HG03108 (cell line): Measurements from ENCODE around the gene RPLP2.

Experiments
- ATAC-seq: cut with Tn5 transposase; IDR thresholded peaks from one replicate; pipeline ENCODE4 v1.9.1; 2021; ENCODE audit warnings: moderate library complexity; ENCODE audit not compliant: unreplicated experiment

RPLP2 gene

DNA sequence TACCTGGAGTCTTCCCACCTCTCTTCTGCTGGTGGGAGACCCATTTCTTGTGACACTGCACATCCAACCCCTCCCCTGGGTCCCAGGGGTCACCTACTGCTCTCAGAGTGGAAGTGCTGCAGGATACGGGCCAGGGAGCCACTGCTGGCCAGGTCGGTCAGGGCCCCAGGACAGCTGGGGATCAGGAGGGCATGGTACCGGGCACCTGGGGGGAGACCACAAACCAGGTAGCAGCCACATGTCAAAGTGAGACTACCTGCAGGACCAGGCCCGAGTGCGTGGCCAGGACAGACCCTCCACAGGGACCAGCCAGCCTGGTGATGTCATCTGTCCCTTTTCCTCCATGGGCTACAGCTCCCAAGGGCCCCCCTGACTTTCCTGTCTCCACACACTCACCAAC is 36.3 kb upstream of the RPLP2 start:
- no peak for ATAC-seq

DNA sequence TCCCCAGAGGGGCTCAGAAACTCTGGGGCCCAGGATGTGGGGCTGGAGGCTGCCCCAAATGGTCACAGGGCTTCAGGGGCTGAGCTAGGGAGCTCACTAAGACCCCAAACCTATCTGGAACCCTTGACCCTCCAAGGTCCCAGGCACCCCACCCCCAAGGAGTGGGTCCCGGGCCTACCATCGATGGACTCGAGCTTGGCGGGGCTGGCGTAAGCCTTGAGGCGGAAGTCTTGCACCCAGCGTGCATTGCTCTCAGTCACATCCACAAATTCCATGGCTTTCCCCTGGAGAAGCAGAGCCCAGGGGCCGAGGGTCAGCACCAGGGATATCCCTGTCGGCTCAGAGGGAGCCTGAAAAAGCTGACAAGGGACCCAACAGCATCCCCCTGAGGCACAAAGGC is 35.9 kb upstream of the RPLP2 start:
- ATAC-seq = no peak

- ATAC-seq = no peak
Measured at GRCh38 chr11:774873-775592, 34.7 kb upstream of the RPLP2 start.

DNA sequence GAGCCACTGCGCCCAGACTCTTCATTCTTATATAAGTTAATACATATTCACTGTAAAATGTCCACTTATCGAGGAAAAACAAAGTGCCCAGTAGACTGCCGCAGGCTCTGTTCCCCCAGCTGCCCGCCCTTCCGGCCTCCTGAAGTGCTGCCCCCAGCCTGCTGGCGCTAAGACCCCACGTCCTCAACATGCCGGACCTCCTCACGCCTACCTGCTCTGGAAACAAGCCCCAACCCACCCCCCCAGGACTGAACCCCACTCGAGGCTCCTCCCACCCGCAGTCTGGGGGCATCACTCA is 33.6 kb upstream of the RPLP2 start:
- ATAC-seq = no peak

DNA sequence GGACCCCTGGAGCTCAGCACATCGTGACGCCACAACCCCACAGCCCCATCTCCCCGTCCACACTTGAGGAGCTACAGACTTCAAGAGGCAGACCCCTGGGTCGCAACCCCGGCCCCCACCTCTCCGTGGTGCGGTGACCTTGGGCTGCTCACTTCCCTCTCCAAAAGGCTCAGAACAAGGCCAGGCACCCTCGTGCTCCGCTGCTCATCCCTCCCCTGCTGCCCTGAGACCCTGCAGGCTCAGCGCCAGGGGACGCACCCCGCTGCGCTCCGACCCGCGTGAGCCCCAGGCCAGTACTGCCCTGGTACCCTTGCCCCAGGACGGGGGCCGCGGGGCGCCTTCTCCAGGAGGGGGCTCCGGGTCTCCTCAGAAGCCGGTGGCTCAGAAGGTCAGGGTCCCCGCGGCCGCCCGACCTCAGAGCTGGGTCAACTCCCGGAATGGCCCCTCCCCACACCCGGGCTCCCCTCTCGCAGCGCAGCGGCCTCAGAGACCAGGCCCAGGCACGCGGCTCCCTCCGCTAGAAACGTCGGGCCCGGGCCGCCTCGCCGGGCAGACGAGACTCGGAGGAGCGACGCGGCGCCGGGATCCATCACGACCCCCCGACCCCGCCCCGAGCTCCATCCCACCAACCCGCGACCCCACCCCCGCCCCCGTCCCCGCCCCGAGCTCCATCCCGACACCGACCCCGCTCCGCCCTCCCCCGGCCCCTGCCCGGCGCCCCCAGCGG is 33.0 kb upstream of the RPLP2 start:
- ATAC-seq = peak; percentile 21

GRCh38 chr11:777288-778255 is 32.2 kb upstream of the RPLP2 start, which contains the start of gene GATD1:
TSS of gene GATD1 (minus strand) at chr11:777487. CDS start at chr11:777462, 25 bp downstream.
- peak; percentile 78 for ATAC-seq

DNA sequence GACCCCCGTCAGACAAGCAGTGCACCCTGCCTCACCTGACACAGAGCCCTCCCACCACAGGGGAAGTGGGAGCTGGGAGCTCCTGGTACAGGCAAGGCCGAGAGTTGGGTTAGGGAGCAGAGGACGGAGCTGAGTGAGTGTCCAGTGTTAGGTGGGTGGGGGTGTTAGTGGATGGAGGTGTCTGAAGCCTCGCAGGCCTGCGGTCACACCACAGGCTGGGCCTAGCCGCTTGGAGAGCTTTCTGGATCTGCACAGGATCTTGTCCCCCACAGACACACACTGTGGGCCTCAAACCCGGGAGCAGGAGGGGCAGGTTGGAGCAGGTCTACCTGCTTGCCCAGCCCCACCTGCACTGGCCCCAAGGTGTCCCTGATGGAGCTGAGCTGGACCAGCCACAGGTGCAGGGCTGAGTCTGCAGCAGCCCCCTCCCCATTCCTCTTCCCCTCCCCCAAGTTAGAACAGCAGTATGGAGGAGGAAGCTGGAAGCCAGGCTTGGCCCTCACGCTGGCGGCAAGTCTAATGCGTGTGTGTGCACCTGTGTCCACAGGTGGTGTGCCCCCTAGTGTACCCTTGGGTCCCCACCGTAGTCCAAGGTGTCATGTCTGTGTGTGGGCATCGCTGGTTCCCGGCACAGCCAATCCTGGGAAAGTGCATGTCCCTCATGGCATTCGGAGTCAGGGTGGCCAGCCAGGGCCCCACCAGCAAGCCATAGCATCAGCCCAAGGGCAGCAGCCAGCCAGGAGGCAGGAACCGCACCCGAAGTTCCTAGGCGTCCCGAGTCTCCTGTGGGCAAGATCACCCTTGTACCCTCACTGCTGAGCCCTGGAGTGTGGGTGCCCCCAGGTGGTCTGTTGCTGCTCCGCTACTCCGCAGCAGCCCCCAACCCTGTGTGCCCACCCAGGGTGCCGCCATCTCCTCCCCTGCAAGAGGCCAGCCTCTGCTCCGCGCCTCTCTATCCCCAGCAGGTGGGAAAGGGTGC is 30.5 kb upstream of the RPLP2 start:
- no peak for ATAC-seq

GRCh38 chr11:779955-780532 is 29.7 kb upstream of the RPLP2 start:
- ATAC-seq = no peak

DNA sequence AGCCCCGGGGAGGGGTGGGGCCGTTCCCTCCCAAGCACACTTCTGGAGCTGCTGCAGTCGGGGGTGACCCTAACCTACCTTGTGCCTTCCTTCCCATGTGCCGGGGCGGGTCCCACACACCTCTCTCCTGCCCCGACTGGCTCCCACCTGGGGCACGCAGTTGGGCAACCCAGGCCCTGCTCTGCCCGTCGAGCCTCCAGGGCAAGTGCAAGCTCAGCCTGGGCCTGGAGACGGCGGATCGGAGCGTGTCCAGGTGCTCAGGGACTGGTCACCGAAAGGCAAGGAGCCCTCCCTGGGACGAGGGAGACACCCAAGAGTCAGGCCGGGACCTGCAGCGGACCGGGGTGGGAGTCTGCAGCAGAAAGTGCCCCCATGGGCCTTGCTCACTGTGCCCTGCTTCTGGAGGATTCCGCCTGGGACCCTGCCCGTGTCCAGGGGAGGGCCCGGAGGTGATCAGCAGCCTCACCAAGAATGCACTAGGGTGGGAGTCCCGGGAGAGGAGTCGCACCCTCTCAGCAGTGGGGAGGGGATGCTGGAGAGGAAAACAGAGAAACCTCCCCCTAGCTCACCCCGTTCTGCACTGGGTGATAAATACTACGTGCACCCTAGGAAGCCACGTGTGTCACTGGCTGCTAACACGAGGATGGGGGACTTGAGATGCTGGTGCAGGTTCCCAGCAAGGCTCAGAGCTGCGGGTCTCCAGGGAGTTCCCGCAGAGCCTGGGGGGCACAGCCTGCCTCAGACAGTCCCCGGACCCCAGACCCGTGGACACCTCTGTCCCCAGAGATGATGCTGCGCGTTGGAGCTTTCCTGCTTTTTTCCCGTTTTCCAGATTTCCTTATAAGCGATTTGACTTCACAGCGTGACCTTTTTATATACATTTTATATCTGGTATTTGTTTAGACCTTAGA is 27.2 kb upstream of the RPLP2 start:
- no peak for ATAC-seq

DNA sequence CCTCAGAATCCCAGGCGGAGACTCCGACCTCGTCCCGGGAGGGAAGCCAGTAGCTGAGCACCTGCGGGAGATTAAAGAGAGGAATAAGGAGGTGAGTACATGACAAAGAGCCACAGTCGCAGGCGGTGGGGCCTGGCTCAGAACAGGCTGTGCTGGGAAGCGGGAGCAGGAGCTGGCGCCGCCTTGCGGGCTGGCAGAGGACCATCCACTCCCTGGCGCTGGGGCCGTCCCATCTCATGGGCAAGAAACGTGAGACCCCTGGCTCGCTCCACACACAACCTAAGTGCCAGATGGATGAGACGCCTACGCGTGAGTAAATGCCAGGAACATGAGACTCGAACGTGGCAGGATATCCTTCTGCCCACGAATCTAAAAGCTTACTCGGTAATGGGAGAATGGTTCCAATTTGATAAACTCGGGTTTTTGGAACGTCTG is 26.2 kb upstream of the RPLP2 start:
- no peak for ATAC-seq

GRCh38 chr11:786235-787083 is 23.3 kb upstream of the RPLP2 start:
- no peak for ATAC-seq

DNA sequence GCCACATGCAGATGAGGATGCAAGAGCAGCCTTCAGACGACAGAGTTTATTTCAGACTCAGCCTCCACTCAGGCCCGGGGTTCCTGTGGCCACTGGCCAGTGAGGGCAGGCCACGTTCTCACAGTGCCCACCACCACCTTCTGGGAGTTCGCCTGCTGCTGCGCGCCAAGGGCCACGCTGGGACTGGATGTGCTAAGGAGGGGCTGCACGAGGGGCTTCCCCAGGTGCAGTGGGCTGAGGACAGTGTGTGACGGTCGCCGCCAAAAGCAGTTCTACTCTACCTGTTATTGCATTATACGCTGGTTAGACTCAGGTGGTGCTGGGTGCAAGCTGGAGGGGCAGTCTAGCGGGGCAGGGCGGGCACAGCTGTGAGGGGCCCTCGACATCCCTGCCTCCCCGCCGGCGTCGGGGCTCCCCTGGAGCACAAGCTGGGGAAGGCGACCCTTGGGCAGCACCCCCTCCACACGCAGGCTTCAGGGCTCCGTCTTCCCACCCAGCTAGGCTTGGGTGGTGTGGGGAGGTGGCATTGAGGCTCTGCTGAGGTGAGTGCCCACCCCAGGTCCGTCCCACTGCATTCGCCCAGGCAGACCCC is 22.6 kb upstream of the RPLP2 start:
- no peak for ATAC-seq

GRCh38 chr11:788009-788640 is 21.6 kb upstream of the RPLP2 start:
- no peak for ATAC-seq

DNA sequence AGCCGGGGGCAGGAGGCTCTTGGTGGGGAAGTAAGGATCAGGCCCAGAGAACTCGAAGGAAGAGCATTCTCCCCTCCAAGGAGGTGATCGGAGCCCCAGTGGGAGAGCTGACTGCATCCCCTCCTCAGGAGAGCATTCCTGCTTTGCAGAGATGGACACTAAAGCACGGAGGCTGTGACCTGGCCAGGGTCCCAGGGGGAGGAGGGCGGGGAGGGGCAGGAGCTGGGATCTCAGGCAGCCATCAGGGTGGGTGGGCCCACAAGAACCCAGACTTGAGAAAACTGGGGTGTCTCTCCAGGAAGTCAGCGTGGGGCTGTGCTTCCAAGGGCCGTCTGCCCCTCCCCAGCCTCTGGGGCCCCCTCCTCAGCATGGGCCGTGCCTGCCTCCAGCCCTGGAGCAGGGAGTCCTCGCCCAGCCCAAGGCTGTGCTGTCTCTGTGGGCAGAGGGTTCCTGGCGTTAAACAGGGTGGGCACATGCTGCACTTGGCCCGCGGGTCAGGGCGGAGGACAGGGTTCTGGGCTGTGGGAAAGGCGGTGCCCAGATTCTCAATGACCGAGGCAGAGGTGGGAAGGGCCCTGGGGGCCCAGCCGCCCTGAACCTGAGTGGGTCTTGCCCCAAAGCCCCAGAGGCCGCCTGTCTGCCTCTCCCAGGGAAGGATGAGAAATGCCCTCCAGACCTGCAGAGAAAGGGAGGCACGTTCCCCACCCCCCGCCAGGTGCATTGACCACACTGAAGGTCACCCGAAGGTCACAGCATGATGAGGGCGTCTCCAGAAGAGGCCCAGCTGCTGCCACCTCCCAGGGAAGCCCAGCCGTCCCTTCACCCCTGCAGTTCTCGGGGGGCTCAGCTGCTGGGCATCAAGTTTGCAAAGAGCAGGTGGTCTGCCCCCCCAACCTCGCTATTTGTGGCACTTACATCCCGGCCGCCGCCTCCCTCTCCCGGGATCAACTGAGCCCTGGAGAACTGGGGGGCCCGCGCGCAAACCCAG is 20.5 kb upstream of the RPLP2 start:
- no peak for ATAC-seq

- ATAC-seq = no peak
Measured at GRCh38 chr11:789943-790342, 19.8 kb upstream of the RPLP2 start, which contains the start of gene CEND1. TSS of gene CEND1 (minus strand) at chr11:790090. CDS start at chr11:788576, 1,514 bp downstream.
